ENCODE measurements around the gene ASIC3. TPM values are rescaled to one million over a fixed set of nuclear protein-coding genes. Genes with fewer than 3 reads are reported as not detected.

ASIC3 gene
- total RNA-seq, 6 experiments from 2014 or later, result 0.09 to 0.76 (median 0.31) TPM

DNA sequence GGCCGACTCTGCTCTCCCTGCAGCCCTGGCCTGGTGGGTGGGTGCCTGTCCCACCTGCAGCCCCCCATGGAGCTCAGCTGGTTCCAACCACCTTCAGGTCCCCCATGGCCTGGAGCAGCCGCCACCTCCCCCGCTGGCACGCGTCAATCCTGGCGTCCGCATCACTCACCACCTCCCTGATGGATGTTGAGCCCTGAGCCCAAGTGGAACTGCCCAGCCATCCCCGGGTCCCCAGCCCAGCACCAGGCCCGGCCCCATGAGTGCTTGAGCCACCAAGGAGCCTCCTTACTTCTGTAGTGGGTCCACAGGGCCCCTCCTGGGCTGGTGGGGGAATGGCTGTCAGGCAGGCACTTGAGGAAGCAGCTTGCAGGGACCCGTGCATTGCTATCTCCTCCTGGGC lies 52.6 kb downstream of the ASIC3 start:
- no peak for TF ChIP-seq CTCF (IDR thresholded peaks at IDR 0.05)
- H3K4me3 Mint-ChIP-seq, result no peak overlapping the region
- no peaks in the 10 kb centered on the region for H3K27me3 Mint-ChIP-seq (ENCODE audit: insufficient read depth)
- no peak for DNase-seq
- peaks cover 21% of the 10 kb centered on the region for H3K4me1 Mint-ChIP-seq (ENCODE audit: low read depth)
- H3K9me3 Mint-ChIP-seq, result no peaks in the 10 kb centered on the region
- no peaks in the 10 kb centered on the region for H3K36me3 Mint-ChIP-seq (ENCODE audit: low read depth)
- H3K27ac Mint-ChIP-seq, result no peak overlapping the region

DNA sequence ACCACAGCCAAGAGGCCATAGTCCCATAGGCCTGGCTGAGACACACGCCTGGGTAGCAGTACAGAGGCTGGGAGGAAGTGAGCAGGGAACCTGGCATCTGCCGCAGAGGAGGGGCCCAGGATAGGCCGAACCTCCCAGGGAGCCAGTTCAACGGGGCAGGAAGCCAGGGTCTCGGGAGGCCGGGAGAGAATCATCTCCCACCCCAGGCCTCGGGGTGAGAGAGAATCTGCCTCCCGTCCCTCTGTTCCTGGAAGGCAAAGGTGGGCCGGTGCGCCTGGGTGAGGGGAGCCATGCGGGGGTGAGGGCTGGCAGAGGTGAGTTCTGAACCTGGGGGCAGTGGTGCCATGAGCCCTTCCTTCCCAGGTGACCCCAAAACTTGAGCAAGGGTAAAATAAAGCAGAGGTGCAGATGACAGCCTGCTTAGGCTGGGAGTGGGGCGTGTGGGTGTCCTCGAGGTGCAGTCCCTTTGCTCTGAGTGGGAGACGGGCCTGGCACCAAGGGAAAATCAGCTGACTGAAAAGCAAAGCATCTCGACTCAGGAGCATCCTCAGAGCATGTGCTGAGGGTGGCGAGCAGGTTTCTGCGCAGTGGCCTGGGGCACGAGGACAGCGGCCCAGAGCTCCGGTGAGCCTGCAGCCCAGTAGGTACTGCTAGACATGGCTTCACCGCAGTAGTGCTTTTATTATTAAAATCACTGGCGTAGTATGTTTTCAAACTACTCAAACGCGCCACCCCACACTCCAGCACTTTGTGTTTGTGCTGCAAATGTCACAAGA lies 53.5 kb downstream of the ASIC3 start:
- no peaks in the 10 kb centered on the region for H3K36me3 Mint-ChIP-seq (ENCODE audit: low read depth)

More for the DNA sequence above, 53.5 kb downstream of the ASIC3 start:
- no peak for DNase-seq
- Mint-ChIP-seq H3K4me3 (no peak overlapping the region), H3K27me3 (ENCODE audit: insufficient read depth) (no peaks in the 10 kb centered on the region), H3K27ac (no peak overlapping the region), H3K4me1 (ENCODE audit: low read depth) (peaks cover 18% of the 10 kb centered on the region), H3K9me3 (no peaks in the 10 kb centered on the region)
- no peak for TF ChIP-seq CTCF (IDR thresholded peaks at IDR 0.05)

Other genes with a start within 250 kb of the ASIC3 start
- gene TMEM176B, start 248.2 kb upstream of the ASIC3 start, total RNA-seq (2021; fragmentation: NEBNext Ultra II Directional; extraction: Animal tissue kit (Norgen Biotek cat#: 25700)), result not detected
- not detected for gene TMEM176A, start 247.8 kb upstream of the ASIC3 start, total RNA-seq (2021; fragmentation: NEBNext Ultra II Directional; extraction: Animal tissue kit (Norgen Biotek cat#: 25700))
- not detected for gene AOC1, start 196.0 kb upstream of the ASIC3 start, total RNA-seq (2021; fragmentation: NEBNext Ultra II Directional; extraction: Animal tissue kit (Norgen Biotek cat#: 25700))
- gene KCNH2, start 70.2 kb upstream of the ASIC3 start, total RNA-seq (2021; fragmentation: NEBNext Ultra II Directional; extraction: Animal tissue kit (Norgen Biotek cat#: 25700)), result not detected
- 1 to 10 TPM in 4 of 6 experiments, under 1 TPM in 2; 0.55 to 3.0 (median 2.0) TPM for gene NOS3, start 57.5 kb upstream of the ASIC3 start, total RNA-seq (2021; fragmentation: NEBNext Ultra II Directional; extraction: Animal tissue kit (Norgen Biotek cat#: 25700))
- gene ATG9B, start 24.0 kb upstream of the ASIC3 start, total RNA-seq (2021; fragmentation: NEBNext Ultra II Directional; extraction: Animal tissue kit (Norgen Biotek cat#: 25700)), result under 1 TPM; 0.11 to 0.94 (median 0.18) TPM
- 10 to 100 TPM; 31.9 to 36.3 (median 33.2) TPM for gene ABCB8, start 20.1 kb upstream of the ASIC3 start, total RNA-seq (2021; fragmentation: NEBNext Ultra II Directional; extraction: Animal tissue kit (Norgen Biotek cat#: 25700))
- gene CDK5, start 9.4 kb downstream of the ASIC3 start, total RNA-seq (2021; fragmentation: NEBNext Ultra II Directional; extraction: Animal tissue kit (Norgen Biotek cat#: 25700)), result 10 to 100 TPM; 31.3 to 37.3 (median 33.4) TPM
- gene SLC4A2, start 11.1 kb downstream of the ASIC3 start, total RNA-seq (2021; fragmentation: NEBNext Ultra II Directional; extraction: Animal tissue kit (Norgen Biotek cat#: 25700)), result 100 to 1,000 TPM; 153 to 188 (median 164) TPM
- gene FASTK, start 32.3 kb downstream of the ASIC3 start, total RNA-seq (2021; fragmentation: NEBNext Ultra II Directional; extraction: Animal tissue kit (Norgen Biotek cat#: 25700)), result 10 to 100 TPM; 83.8 to 97.0 (median 92.4) TPM
- 10 to 100 TPM; 44.0 to 57.8 (median 51.9) TPM for gene TMUB1, start 35.0 kb downstream of the ASIC3 start, total RNA-seq (2021; fragmentation: NEBNext Ultra II Directional; extraction: Animal tissue kit (Norgen Biotek cat#: 25700))
- gene AGAP3, start 37.9 kb downstream of the ASIC3 start, total RNA-seq (2021; fragmentation: NEBNext Ultra II Directional; extraction: Animal tissue kit (Norgen Biotek cat#: 25700)), result 100 to 1,000 TPM in 1 of 6 experiments, 10 to 100 TPM in 5; 73.3 to 104 (median 82.2) TPM
- not detected for gene GBX1, start 119.2 kb downstream of the ASIC3 start, total RNA-seq (2021; fragmentation: NEBNext Ultra II Directional; extraction: Animal tissue kit (Norgen Biotek cat#: 25700))
- not detected for gene ASB10, start 138.7 kb downstream of the ASIC3 start, total RNA-seq (2021; fragmentation: NEBNext Ultra II Directional; extraction: Animal tissue kit (Norgen Biotek cat#: 25700))
- not detected for gene H2BK1, start 162.0 kb downstream of the ASIC3 start, total RNA-seq (2021; fragmentation: NEBNext Ultra II Directional; extraction: Animal tissue kit (Norgen Biotek cat#: 25700))
- gene ABCF2, start 178.7 kb downstream of the ASIC3 start, total RNA-seq (2021; fragmentation: NEBNext Ultra II Directional; extraction: Animal tissue kit (Norgen Biotek cat#: 25700)), result 10 to 100 TPM; 63.8 to 79.7 (median 67.8) TPM
- 100 to 1,000 TPM; 125 to 171 (median 138) TPM for gene CHPF2, start 184.0 kb downstream of the ASIC3 start, total RNA-seq (2021; fragmentation: NEBNext Ultra II Directional; extraction: Animal tissue kit (Norgen Biotek cat#: 25700))
- 10 to 100 TPM; 28.0 to 32.9 (median 31.2) TPM for gene SMARCD3, start 200.2 kb downstream of the ASIC3 start, total RNA-seq (2021; fragmentation: NEBNext Ultra II Directional; extraction: Animal tissue kit (Norgen Biotek cat#: 25700))